Smooth muscle cell (in vitro differentiated cells): ENCODE measurements around the gene MRTFB. TPM values are rescaled to one million over a fixed set of nuclear protein-coding genes. Genes with fewer than 3 reads are reported as not detected.

Experiments used
- DNase-seq: peaks from one replicate; lab custom pipeline; 2025; ENCODE audit not compliant: unreplicated experiment; lab: John Stamatoyannopoulos, UW
- H2AFZ ChIP-seq: fragments of 200-600 bp; sonication (generic); 2 replicates; pipeline ENCODE4 v1.6.0; 2016; ENCODE audit warnings: antibody characterized with exemption, low read depth, mild to moderate bottlenecking
- H3F3A ChIP-seq: fragments of 200-600 bp; sonication (generic); 2 replicates; pipeline ENCODE4 v1.6.0; 2017; ENCODE audit warnings: antibody characterized with exemption, low read depth
- H3K27ac ChIP-seq: fragments of 200-600 bp; sonication (generic); 2 replicates; pipeline ENCODE4 v1.5.1; 2016; ENCODE audit warnings: low read depth, mild to moderate bottlenecking
- H3K27me3 ChIP-seq: fragments of 200-600 bp; sonication (generic); 2 replicates; pipeline ENCODE4 v1.6.1; 2016; ENCODE audit warnings: low read depth, mild to moderate bottlenecking
- H3K36me3 ChIP-seq: fragments of 200-600 bp; sonication (generic); 2 replicates; pipeline ENCODE4 v1.5.1; 2016; ENCODE audit warnings: low read depth
- H3K4me1 ChIP-seq: fragments of 200-600 bp; sonication (generic); 2 replicates; pipeline ENCODE4 v1.5.1; 2016; ENCODE audit warnings: low read depth
- H3K4me2 ChIP-seq: fragments of 200-600 bp; sonication (generic); 2 replicates; pipeline ENCODE4 v1.6.0; 2016; ENCODE audit warnings: mild to moderate bottlenecking
- H3K4me3 ChIP-seq: fragments of 200-600 bp; sonication (generic); 2 replicates; pipeline ENCODE4 v1.5.1; 2016; ENCODE audit warnings: mild to moderate bottlenecking
- H3K79me2 ChIP-seq: fragments of 200-600 bp; sonication (generic); 2 replicates; pipeline ENCODE4 v1.6.0; 2016; ENCODE audit warnings: low read depth, mild to moderate bottlenecking
- H3K9ac ChIP-seq: fragments of 200-600 bp; sonication (generic); 2 replicates; pipeline ENCODE4 v1.6.0; 2016; ENCODE audit warnings: low read depth
- H3K9me3 ChIP-seq: fragments of 200-600 bp; sonication (generic); replicated peaks from 2 replicates; pipeline ENCODE4 v1.5.1; 2016; ENCODE audit warnings: low read depth
- H4K20me1 ChIP-seq: fragments of 200-600 bp; sonication (generic); 2 replicates; pipeline ENCODE4 v1.6.0; 2016; ENCODE audit warnings: low read depth
- CTCF ChIP-seq: fragments of 200-600 bp; sonication (generic); IDR thresholded peaks from 2 replicates; pipeline ENCODE4 v1.5.1; 2017; ENCODE audit warnings: borderline replicate concordance, mild to moderate bottlenecking, antibody characterized with exemption; ENCODE audit not compliant: insufficient read depth, poor library complexity, severe bottlenecking
- WGBS: methylation state at CpG from one replicate; pipeline ENCODE4 v1.1.7; 2016; ENCODE audit warnings: low lambda C conversion rate; 5-methylcytosine and 5-hydroxymethylcytosine counted together
- polyA plus RNA-seq: library from polyadenylated mRNA; unstranded; fragments of >200 nt; fragmentation: Nextera tagmentation; extraction: Ambion mirVana; gene quantifications from 2 replicates; pipeline ENCODE4 v1.2.1, GENCODE V29; 2016
- total RNA-seq: library from RNA; depleted of rRNA; stranded (reverse); fragments of >200 nt; gene quantifications from 2 replicates; pipeline ENCODE4 v1.2.3, GENCODE V29; 2014

Gene MRTFB
- total and polyA plus RNA-seq, 2 experiments from 2014 or later: 6.8 to 22.6 TPM

DNA sequence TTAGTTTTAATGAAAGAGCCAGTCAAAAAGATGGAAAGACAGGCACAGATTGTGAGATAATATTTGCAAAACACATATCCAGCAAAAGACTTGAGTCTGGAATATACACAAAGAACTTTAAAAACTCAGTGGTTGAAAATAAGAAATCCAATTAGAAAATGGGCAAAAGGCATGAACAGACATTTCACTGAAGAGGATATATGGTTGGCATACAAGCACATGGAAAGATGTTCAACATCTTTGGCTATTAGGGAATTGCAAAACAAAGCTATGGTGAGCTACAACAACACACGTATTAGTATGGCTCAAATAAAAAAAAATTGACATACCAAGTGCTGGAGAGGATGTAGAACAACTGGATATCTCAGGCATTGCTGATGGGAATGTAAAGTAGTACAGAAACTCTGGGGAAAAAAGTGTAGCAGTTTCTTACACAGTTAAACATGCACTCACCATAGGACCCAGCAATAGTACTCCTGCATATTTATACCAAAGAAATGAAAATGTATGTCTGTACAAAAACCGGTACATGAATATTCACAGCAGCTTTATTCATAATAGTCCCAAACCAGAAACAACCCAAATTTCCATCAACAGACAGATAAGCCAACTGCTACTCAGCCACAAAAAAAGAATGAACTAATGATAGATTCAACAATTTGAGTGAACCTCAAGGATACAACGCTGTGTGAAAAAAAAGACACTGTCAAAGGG, 44.4 kb upstream of the MRTFB start:
- Histone ChIP-seq H3F3A (no peaks in the 10 kb centered on the region), H3K4me2 (no peak overlapping the region), H3K36me3 (no peaks in the 10 kb centered on the region), H3K79me2 (no peaks in the 10 kb centered on the region), H2AFZ (no peak overlapping the region), H3K4me3 (no peak overlapping the region), H3K27me3 (no peaks in the 10 kb centered on the region), H4K20me1 (no peaks in the 10 kb centered on the region), H3K4me1 (no peaks in the 10 kb centered on the region), H3K27ac (no peak overlapping the region), H3K9me3 (no peaks in the 10 kb centered on the region), H3K9ac (no peak overlapping the region)
- 94% methylated on average over 3 of the region's 3 CpGs for WGBS
- no peak for DNase-seq
- no peak for TF ChIP-seq CTCF

DNA sequence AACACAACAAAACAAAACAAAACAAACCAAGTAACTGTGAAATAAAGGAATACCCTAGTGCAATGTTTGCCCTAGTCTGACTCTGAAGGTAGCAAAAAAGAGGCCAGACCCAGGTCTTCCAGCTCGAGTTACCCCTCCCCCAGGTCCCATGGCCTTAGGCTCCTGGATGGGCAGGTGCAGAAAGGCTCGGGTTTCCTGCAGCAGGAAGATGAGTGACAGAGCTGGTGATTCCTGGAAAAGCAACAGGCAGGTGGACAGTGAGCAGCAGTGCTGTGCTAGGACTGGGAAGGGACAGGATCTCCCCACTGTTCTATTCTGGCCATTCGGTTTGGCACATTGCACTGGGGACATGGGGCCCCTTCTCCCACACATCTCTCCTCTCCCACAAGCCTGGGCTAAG, 42.9 kb upstream of the MRTFB start:
- no peaks in the 10 kb centered on the region for H3K36me3 ChIP-seq
- H3F3A ChIP-seq: no peaks in the 10 kb centered on the region
- no peak overlapping the region for H3K9ac ChIP-seq
- no peaks in the 10 kb centered on the region for H4K20me1 ChIP-seq
- H3K4me2 ChIP-seq: no peak overlapping the region
- H3K4me1 ChIP-seq: no peaks in the 10 kb centered on the region
- H3K4me3 ChIP-seq: no peak overlapping the region
- no peak overlapping the region for H3K27ac ChIP-seq
- 73% methylated on average over 3 of the region's 3 CpGs for WGBS
- TF ChIP-seq CTCF: no peak
- H2AFZ ChIP-seq: no peak overlapping the region
- H3K27me3 ChIP-seq: no peaks in the 10 kb centered on the region
- no peak for DNase-seq
- H3K79me2 ChIP-seq: no peaks in the 10 kb centered on the region
- no peaks in the 10 kb centered on the region for H3K9me3 ChIP-seq

DNA sequence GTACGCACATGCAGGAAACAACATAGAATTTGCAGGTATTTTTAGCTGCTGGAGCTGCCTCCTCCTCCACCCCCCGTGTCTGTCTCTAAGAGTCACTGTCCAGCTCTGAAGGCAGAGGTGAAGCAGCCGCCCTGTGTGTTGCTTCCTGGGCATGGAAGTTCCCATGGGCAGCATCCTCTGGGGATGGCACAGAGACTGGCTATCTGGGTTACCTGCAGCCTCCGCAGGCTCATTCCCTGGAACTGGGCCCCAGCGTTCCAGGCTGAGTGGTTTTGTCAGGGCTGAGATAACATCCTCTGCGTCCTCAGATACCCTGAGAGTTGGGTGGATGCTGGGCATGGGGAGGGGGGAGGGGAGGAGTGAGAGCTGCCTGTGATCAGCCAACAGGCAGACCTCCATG, 41.5 kb upstream of the MRTFB start:
- Histone ChIP-seq H3K4me1 (no peaks in the 10 kb centered on the region), H3K27ac (no peak overlapping the region), H3K79me2 (no peaks in the 10 kb centered on the region), H3K9ac (no peak overlapping the region), H3K36me3 (no peaks in the 10 kb centered on the region), H3K9me3 (no peaks in the 10 kb centered on the region), H3K4me2 (no peak overlapping the region), H3K27me3 (no peaks in the 10 kb centered on the region), H3K4me3 (no peak overlapping the region), H2AFZ (no peak overlapping the region), H4K20me1 (no peaks in the 10 kb centered on the region), H3F3A (no peaks in the 10 kb centered on the region)
- no peak for TF ChIP-seq CTCF
- no peak for DNase-seq
- 83% methylated on average over 6 of the region's 6 CpGs for WGBS

GRCh38 chr16:14035092-14035491, 36.0 kb upstream of the MRTFB start:
- no peak for TF ChIP-seq CTCF
- Histone ChIP-seq H3F3A (no peaks in the 10 kb centered on the region), H3K9me3 (no peaks in the 10 kb centered on the region), H4K20me1 (no peaks in the 10 kb centered on the region), H3K36me3 (no peaks in the 10 kb centered on the region), H3K4me2 (no peak overlapping the region), H3K27me3 (no peaks in the 10 kb centered on the region), H2AFZ (no peak overlapping the region), H3K27ac (no peak overlapping the region), H3K4me1 (no peaks in the 10 kb centered on the region), H3K9ac (no peak overlapping the region), H3K4me3 (no peak overlapping the region), H3K79me2 (no peaks in the 10 kb centered on the region)
- DNase-seq: no peak
- 94% methylated on average over 5 of the region's 5 CpGs for WGBS
